IMR-90 (cell line): ENCODE measurements around the gene ZP3. TPM values are rescaled to one million over a fixed set of nuclear protein-coding genes. Genes with fewer than 3 reads are reported as not detected.
"Not testable (repeated sequence)": the region's sequence is repeated elsewhere in the genome, so short reads cannot be mapped to it uniquely, and the experiment has no call there.

Experiments
- ATAC-seq: fragments of 200-7000 bp; cut with Tn5 transposase; 2 replicates; pipeline ENCODE4 v1.9.1; 2020; ENCODE audit warnings: low read depth, mild to moderate bottlenecking, moderate library complexity
- BruUV-seq: library from RNA; stranded (reverse); fragments of 400-500 nt; replicated peaks from 2 replicates; lab custom pipeline; 2021; lab: Mats Ljungman, UMichigan
- CTCF ChIA-PET: fragments of 300-600 bp; formaldehyde crosslinking; extraction: SDS; loops from one replicate; lab custom pipeline; 2021; ENCODE audit warnings: antibody characterized with exemption; lab: Yijun Ruan, JAX
- POLR2A ChIA-PET: fragments of 300-600 bp; sonication (Branson Sonifier 250); formaldehyde crosslinking; loops from one replicate; lab custom pipeline; 2022; ENCODE audit warnings: antibody characterized with exemption; ENCODE audit not compliant: unreplicated experiment; lab: Charles Lee
- DNase-seq: peaks from one replicate; pipeline ENCODE4 v3.0.0; 2013
- H2AFZ ChIP-seq: replicated peaks from 2 replicates; pipeline ENCODE3; 2013; ENCODE audit warnings: low read length, mild to moderate bottlenecking; ENCODE audit not compliant: poor library complexity
- H2AK5ac ChIP-seq: 2 replicates; pipeline ENCODE4 v1.6.1; 2013; ENCODE audit warnings: low read depth, low read length, inconsistent platforms
- H2AK9ac ChIP-seq: replicated peaks from 2 replicates; pipeline ENCODE3; 2013; ENCODE audit warnings: mild to moderate bottlenecking, low read depth, low read length, moderate library complexity; ENCODE audit not compliant: poor library complexity
- H2BK120ac ChIP-seq: 2 replicates; pipeline ENCODE4 v1.6.1; 2013; ENCODE audit warnings: low read depth, low read length, inconsistent platforms
- H2BK15ac ChIP-seq: 3 replicates; pipeline ENCODE4 v1.6.1; 2013; ENCODE audit warnings: low read depth, low read length, inconsistent platforms
- H2BK20ac ChIP-seq: 2 replicates; pipeline ENCODE4 v1.6.1; 2013; ENCODE audit warnings: low read depth, mild to moderate bottlenecking, inconsistent platforms, low read length, moderate library complexity
- H2BK5ac ChIP-seq: 2 replicates; pipeline ENCODE4 v1.6.1; 2013; ENCODE audit warnings: mild to moderate bottlenecking, low read depth, low read length, inconsistent platforms; ENCODE audit not compliant: poor library complexity, severe bottlenecking
- H3K14ac ChIP-seq: replicated peaks from 2 replicates; pipeline ENCODE4 v1.6.1; 2013; ENCODE audit warnings: low read depth, low read length, inconsistent platforms
- H3K18ac ChIP-seq: 2 replicates; pipeline ENCODE4 v1.6.1; 2013; ENCODE audit warnings: low read depth, low read length, control low read depth
- H3K23ac ChIP-seq: 2 replicates; pipeline ENCODE4 v1.6.1; 2013; ENCODE audit warnings: low read depth, low read length, inconsistent platforms
- H3K27ac ChIP-seq: 2 replicates; pipeline ENCODE4 v1.5.1; 2013; ENCODE audit warnings: mild to moderate bottlenecking, control low read depth, low read length; ENCODE audit not compliant: insufficient read depth
- H3K27me3 ChIP-seq: 2 replicates; pipeline ENCODE4 v1.6.1; 2013; ENCODE audit warnings: low read length; ENCODE audit not compliant: control insufficient read depth, insufficient read depth
- H3K36me3 ChIP-seq: 2 replicates; pipeline ENCODE4 v1.6.1; 2013; ENCODE audit warnings: low read length, mixed read lengths; ENCODE audit not compliant: control insufficient read depth, insufficient read depth
- H3K4ac ChIP-seq: 2 replicates; pipeline ENCODE4 v1.6.1; 2013; ENCODE audit warnings: low read depth, low read length, inconsistent platforms
- H3K4me1 ChIP-seq: 2 replicates; pipeline ENCODE4 v1.6.1; 2013; ENCODE audit warnings: low read length, mixed read lengths; ENCODE audit not compliant: control insufficient read depth, insufficient read depth
- H3K4me2 ChIP-seq: 2 replicates; pipeline ENCODE4 v1.6.1; 2013; ENCODE audit warnings: low read depth, mild to moderate bottlenecking, control low read depth, low read length, moderate library complexity
- H3K4me3 ChIP-seq: 2 replicates; pipeline ENCODE4 v1.5.1; 2013; ENCODE audit warnings: low read depth, mild to moderate bottlenecking, control low read depth, low read length, moderate library complexity; ENCODE audit not compliant: insufficient read depth
- H3K56ac ChIP-seq: 2 replicates; pipeline ENCODE4 v1.6.1; 2013; ENCODE audit warnings: low read length, inconsistent platforms; ENCODE audit not compliant: insufficient read depth; ENCODE audit errors: extremely low read depth
- H3K79me1 ChIP-seq, 2 experiments: 2 replicates each; pipeline ENCODE4 v1.6.1; 2013; ENCODE audit warnings: low read length in 2 of 2, inconsistent platforms in 1 of 2, low read depth in 1 of 2
- H3K9ac ChIP-seq: 2 replicates; pipeline ENCODE4 v1.6.1; 2013; ENCODE audit warnings: low read depth, low read length, control low read depth
- H3K9me1 ChIP-seq: 2 replicates; pipeline ENCODE4 v1.6.1; 2013; ENCODE audit warnings: low read length, inconsistent platforms; ENCODE audit not compliant: insufficient read depth
- H3K9me3 ChIP-seq: 2 replicates; pipeline ENCODE4 v1.6.1; 2013; ENCODE audit warnings: low read length; ENCODE audit not compliant: control insufficient read depth, insufficient read depth
- H4K20me1 ChIP-seq: 2 replicates; pipeline ENCODE4 v1.6.1; 2013; ENCODE audit warnings: low read length, inconsistent platforms; ENCODE audit not compliant: insufficient read depth
- H4K5ac ChIP-seq: 2 replicates; pipeline ENCODE4 v1.6.1; 2013; ENCODE audit warnings: mild to moderate bottlenecking, low read depth, low read length, control low read depth
- H4K8ac ChIP-seq, 2 experiments: 2 replicates each; pipeline ENCODE4 v1.6.1; 2013; ENCODE audit warnings: low read depth in 2 of 2, low read length in 2 of 2, control low read depth in 1 of 2, inconsistent platforms in 1 of 2
- H4K91ac ChIP-seq: 2 replicates; pipeline ENCODE4 v1.6.1; 2013; ENCODE audit warnings: low read depth, low read length, inconsistent platforms; ENCODE audit not compliant: insufficient read depth
- WGBS, 2 experiments: methylation state at CpG; one replicate each; pipeline versions ENCODE4 v1.1.5 to v1.1.7; 2013; ENCODE audit warnings: missing lambda C conversion rate in 2 of 2; ENCODE audit not compliant: insufficient read length in 1 of 2; ENCODE audit errors: extremely low coverage in 2 of 2; 5-methylcytosine and 5-hydroxymethylcytosine counted together
- dilution Hi-C: fragments of 300-500 bp; cut with HindIII; formaldehyde crosslinking; loops from one replicate; pipeline ENCODE4 v1.14.3; 2018; ENCODE audit warnings: low sequenced_read_pairs; ENCODE audit not compliant: unreplicated experiment
- in situ Hi-C: fragments of 300-500 bp; cut with MboI; formaldehyde crosslinking; loops from 3 replicates; pipeline ENCODE4 v1.14.3; 2019; ENCODE audit warnings: low sequenced_read_pairs, inconsistent platforms, mixed read lengths
- intact Hi-C: fragments of 100-400 bp; cut with micrococcal nuclease; formaldehyde crosslinking; loops from 2 replicates; pipeline ENCODE4 v1.10.0; 2022
- polyA plus RNA-seq, 3 experiments: library from polyadenylated mRNA; depleted of rRNA; stranded (reverse); fragments of >200 nt; gene quantifications; 2 replicates each; pipeline ENCODE4 v1.2.3, GENCODE V29; 2012; ENCODE audit warnings: low replicate concordance in 1 of 3
- total RNA-seq: library from RNA; depleted of rRNA; stranded (reverse); fragments of >200 nt; gene quantifications from 2 replicates; pipeline ENCODE4 v1.2.3, GENCODE V29; 2012

ZP3 gene
- total and polyA plus RNA-seq, 2 of the 4 experiments (the other 2 are of a cell fraction), result 0.54 to 0.67 TPM

DNA sequence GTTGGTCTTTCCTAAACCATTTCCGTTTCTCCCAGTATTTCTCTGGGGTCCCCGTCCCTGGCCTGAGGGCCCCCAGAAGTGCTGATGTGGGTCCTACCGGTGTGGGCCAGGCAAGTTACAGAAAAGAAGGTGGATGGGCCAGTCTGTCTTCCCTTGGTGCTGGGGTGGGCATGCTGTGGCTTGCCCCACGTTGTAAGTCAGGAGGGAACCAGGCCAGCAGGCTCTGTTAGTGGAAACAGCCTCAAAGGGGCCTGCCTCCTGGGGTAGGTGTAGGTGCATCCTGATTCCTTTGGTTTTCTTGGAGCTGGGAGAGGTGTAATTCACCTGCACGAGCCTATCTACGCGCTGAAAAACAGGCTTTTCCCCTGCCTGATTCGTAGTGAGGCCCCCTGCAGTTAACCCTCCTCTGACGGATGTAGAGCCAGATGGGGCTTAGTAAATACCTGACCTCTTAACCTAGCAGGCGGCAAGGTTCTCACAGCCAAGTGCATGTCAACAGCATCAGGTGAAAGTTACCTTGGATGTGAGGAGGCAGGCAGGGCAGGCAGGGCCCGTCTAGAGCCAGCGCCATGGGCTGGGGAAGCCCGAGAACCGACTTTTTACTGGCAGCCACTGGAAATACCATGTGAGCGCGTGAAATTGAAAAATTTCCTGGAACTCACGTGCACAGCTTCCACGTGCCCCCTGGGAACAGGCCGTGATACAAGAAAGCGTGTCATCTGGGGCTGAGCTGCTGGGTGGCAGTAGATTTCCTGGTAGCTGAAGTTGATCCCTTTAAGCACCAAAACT is 61.3 kb downstream of the ZP3 start:
- H2BK120ac ChIP-seq, POLR2A ChIA-PET, H3K4ac ChIP-seq, H4K20me1 ChIP-seq, H4K5ac ChIP-seq, H3K79me1 ChIP-seq, H4K91ac ChIP-seq, intact Hi-C loops, H3K9me1 ChIP-seq, H4K8ac ChIP-seq, H3K18ac ChIP-seq, H2BK20ac ChIP-seq, H3K4me1 ChIP-seq, H3K9me3 ChIP-seq, H3K27me3 ChIP-seq, ATAC-seq, H3K36me3 ChIP-seq, H2BK15ac ChIP-seq, H3K4me3 ChIP-seq, H2BK5ac ChIP-seq, dilution Hi-C loops, CTCF ChIA-PET, BruUV-seq, H3K4me2 ChIP-seq, H3K14ac ChIP-seq, H3K23ac ChIP-seq, in situ Hi-C loops, DNase-seq, H3K9ac ChIP-seq, H2AK5ac ChIP-seq, H3K27ac ChIP-seq, H2AK9ac ChIP-seq, H3K56ac ChIP-seq, H2AFZ ChIP-seq: not testable (repeated sequence)
- no CpG with 5 or more reads among the region's 20 CpGs for WGBS, 2 experiments

DNA sequence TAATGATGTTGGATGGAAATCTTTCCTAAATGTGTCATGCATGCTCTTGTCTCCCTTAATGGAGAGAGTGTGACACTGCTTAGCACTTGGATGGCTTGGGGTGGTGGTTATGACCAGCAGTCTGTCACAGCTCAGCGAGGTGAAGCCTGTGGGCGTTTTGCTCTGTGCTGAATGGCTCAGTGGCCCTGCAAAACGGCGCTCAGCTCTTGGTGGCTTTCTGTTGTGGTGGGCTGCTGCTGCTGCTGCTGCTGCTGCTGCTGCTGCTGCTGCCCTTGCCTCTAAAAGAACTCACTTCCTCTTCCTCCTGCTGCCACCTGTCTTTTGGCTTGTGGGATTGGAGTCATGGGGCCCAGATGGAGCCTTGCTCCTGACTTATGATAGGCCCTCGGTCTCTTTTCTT is 61.9 kb downstream of the ZP3 start:
- H2BK5ac ChIP-seq, H4K91ac ChIP-seq, H2AK5ac ChIP-seq, H2BK15ac ChIP-seq, H4K8ac ChIP-seq, H4K20me1 ChIP-seq, H3K4ac ChIP-seq, H2AK9ac ChIP-seq, H3K9me3 ChIP-seq, H3K27ac ChIP-seq, H3K9me1 ChIP-seq, H3K56ac ChIP-seq, BruUV-seq, H4K5ac ChIP-seq, H2BK20ac ChIP-seq, H3K9ac ChIP-seq, H3K27me3 ChIP-seq, H3K79me1 ChIP-seq, H3K4me3 ChIP-seq, ATAC-seq, H3K4me1 ChIP-seq, in situ Hi-C loops, H3K14ac ChIP-seq, intact Hi-C loops, H3K4me2 ChIP-seq, H2AFZ ChIP-seq, DNase-seq, H3K36me3 ChIP-seq, POLR2A ChIA-PET, H2BK120ac ChIP-seq, dilution Hi-C loops, CTCF ChIA-PET, H3K18ac ChIP-seq, H3K23ac ChIP-seq: not testable (repeated sequence)
- WGBS, 2 experiments, result no CpG with 5 or more reads among the region's 5 CpGs
